GM19035 (cell line): ENCODE measurements around the gene ZNF471.
A peak's percentile ranks its signal among the peaks of the same experiment; 100 is the strongest.

ENCODE experiments used
- ATAC-seq: cut with Tn5 transposase; IDR thresholded peaks from one replicate; pipeline ENCODE4 v1.9.1; 2021; ENCODE audit not compliant: unreplicated experiment

Gene ZNF471

GRCh38 chr19:56507446-56508289 is at the start of gene ZNF471:
ZNF471 (plus strand) TSS chr19:56507855; CDS start chr19:56511572, 3,717 bp downstream.
- ATAC-seq = no peak

- ATAC-seq = no peak
Observed at GRCh38 chr19:56474308-56474707, 33.3 kb upstream of the ZNF471 start.

GRCh38 chr19:56476093-56476492 is 31.6 kb upstream of the ZNF471 start:
- no peak for ATAC-seq

GRCh38 chr19:56476651-56477428 is 30.8 kb upstream of the ZNF471 start, which contains the start of gene ZNF667:
ZNF667 (minus strand) TSS chr19:56477345; CDS start chr19:56462370, 14,975 bp downstream.
- no peak for ATAC-seq

- ATAC-seq = no peak
Observed at GRCh38 chr19:56477429-56478338, 30.0 kb upstream of the ZNF471 start.

GRCh38 chr19:56491399-56491798 is 16.3 kb upstream of the ZNF471 start:
- no peak for ATAC-seq

GRCh38 chr19:56504581-56504980 is 3.1 kb upstream of the ZNF471 start:
- ATAC-seq = no peak

- no peak for ATAC-seq
Observed at GRCh38 chr19:56508290-56508778, 679 bp downstream of the ZNF471 start.

GRCh38 chr19:56525214-56525860 is 17.7 kb downstream of the ZNF471 start:
- ATAC-seq = no peak

GRCh38 chr19:56537442-56537841 is 29.8 kb downstream of the ZNF471 start:
- no peak for ATAC-seq

GRCh38 chr19:56538254-56538760 is 30.7 kb downstream of the ZNF471 start:
- peak; percentile 52 for ATAC-seq

GRCh38 chr19:56538761-56539263 is 31.2 kb downstream of the ZNF471 start, which contains the start of gene ZFP28:
ZFP28 (plus strand) TSS chr19:56538948; CDS start chr19:56539019, 71 bp downstream.
- ATAC-seq = peak; percentile 37

GRCh38 chr19:56543776-56544175 is 36.1 kb downstream of the ZNF471 start:
- no peak for ATAC-seq

GRCh38 chr19:56547535-56547934 is 39.9 kb downstream of the ZNF471 start:
- no peak for ATAC-seq

GRCh38 chr19:56554272-56554869 is 46.7 kb downstream of the ZNF471 start:
- no peak for ATAC-seq

GRCh38 chr19:56562766-56563165 is 55.1 kb downstream of the ZNF471 start:
- ATAC-seq = no peak

- peak; percentile 10 for ATAC-seq
Observed at GRCh38 chr19:56566904-56567273, 59.2 kb downstream of the ZNF471 start.

GRCh38 chr19:56567274-56568120 is 59.8 kb downstream of the ZNF471 start, which contains the start of gene ZNF470:
ZNF470 (plus strand) TSS chr19:56567468; CDS start chr19:56570312, 2,844 bp downstream.
- ATAC-seq = peak; percentile 97
